Measurements from ENCODE around the gene GREM2.

GREM2 gene

GRCh38 chr1:240515505-240515904 lies 96.5 kb downstream of the GREM2 start:
- no peaks in the 10 kb centered on the region for H3K4me1 ChIP-seq (ENCODE audit: control insufficient read depth in 1 of 2, insufficient read depth in 2 of 2, low read length in 2 of 2)

GRCh38 chr1:240511789-240512188 lies 100.2 kb downstream of the GREM2 start:
- no peaks in the 10 kb centered on the region for H3K4me1 ChIP-seq (ENCODE audit: control insufficient read depth in 1 of 2, insufficient read depth in 2 of 2, low read length in 2 of 2)
- H3K9me3 ChIP-seq (ENCODE audit: control insufficient read depth in 1 of 2, low read length in 2 of 2), result no peaks in the 10 kb centered on the region
- no peak overlapping the region for H3K27ac ChIP-seq (ENCODE audit: low read length)
- no peak overlapping the region for H3K4me3 ChIP-seq (ENCODE audit: low read depth in 1 of 2, low read length in 2 of 2)
- H3K27me3 ChIP-seq (ENCODE audit: low read depth, low read length), result no peaks in the 10 kb centered on the region
- H3K36me3 ChIP-seq (ENCODE audit: control insufficient read depth in 1 of 2, insufficient read depth in 2 of 2, low read length in 2 of 2), result no peaks in the 10 kb centered on the region

More at GRCh38 chr1:240515505-240515904, 96.5 kb downstream of the GREM2 start:
- no peaks in the 10 kb centered on the region for H3K9me3 ChIP-seq (ENCODE audit: control insufficient read depth in 1 of 2, low read length in 2 of 2)
- H3K4me3 ChIP-seq (ENCODE audit: low read depth in 1 of 2, low read length in 2 of 2), result no peak overlapping the region
- H3K27me3 ChIP-seq (ENCODE audit: low read depth, low read length), result no peaks in the 10 kb centered on the region
- H3K27ac ChIP-seq (ENCODE audit: low read length), result no peak overlapping the region
- no peaks in the 10 kb centered on the region for H3K36me3 ChIP-seq (ENCODE audit: control insufficient read depth in 1 of 2, insufficient read depth in 2 of 2, low read length in 2 of 2)

- Histone ChIP-seq H3K27ac (ENCODE audit: low read length) (no peak overlapping the region), H3K4me1 (ENCODE audit: control insufficient read depth in 1 of 2, insufficient read depth in 2 of 2, low read length in 2 of 2) (no peaks in the 10 kb centered on the region), H3K27me3 (ENCODE audit: low read depth, low read length) (no peaks in the 10 kb centered on the region), H3K36me3 (ENCODE audit: control insufficient read depth in 1 of 2, insufficient read depth in 2 of 2, low read length in 2 of 2) (no peaks in the 10 kb centered on the region), H3K9me3 (ENCODE audit: control insufficient read depth in 1 of 2, low read length in 2 of 2) (no peaks in the 10 kb centered on the region), H3K4me3 (ENCODE audit: low read depth in 1 of 2, low read length in 2 of 2) (no peak overlapping the region)
These were observed 103.0 kb downstream of the GREM2 start for GRCh38 chr1:240508950-240509349.

- Histone ChIP-seq H3K27ac (ENCODE audit: low read length) (no peak overlapping the region), H3K9me3 (ENCODE audit: control insufficient read depth in 1 of 2, low read length in 2 of 2) (no peaks in the 10 kb centered on the region)
These were observed 103.8 kb downstream of the GREM2 start for GRCh38 chr1:240508201-240508600.

GRCh38 chr1:240506176-240506575 lies 105.8 kb downstream of the GREM2 start:
- Histone ChIP-seq H3K9me3 (ENCODE audit: control insufficient read depth in 1 of 2, low read length in 2 of 2) (no peaks in the 10 kb centered on the region), H3K4me1 (ENCODE audit: control insufficient read depth in 1 of 2, insufficient read depth in 2 of 2, low read length in 2 of 2) (no peaks in the 10 kb centered on the region), H3K36me3 (ENCODE audit: control insufficient read depth in 1 of 2, insufficient read depth in 2 of 2, low read length in 2 of 2) (no peaks in the 10 kb centered on the region), H3K27me3 (ENCODE audit: low read depth, low read length) (no peaks in the 10 kb centered on the region), H3K27ac (ENCODE audit: low read length) (no peak overlapping the region), H3K4me3 (ENCODE audit: low read depth in 1 of 2, low read length in 2 of 2) (no peak overlapping the region)

More at GRCh38 chr1:240508201-240508600, 103.8 kb downstream of the GREM2 start:
- Histone ChIP-seq H3K27me3 (ENCODE audit: low read depth, low read length) (no peaks in the 10 kb centered on the region), H3K4me1 (ENCODE audit: control insufficient read depth in 1 of 2, insufficient read depth in 2 of 2, low read length in 2 of 2) (no peaks in the 10 kb centered on the region), H3K36me3 (ENCODE audit: control insufficient read depth in 1 of 2, insufficient read depth in 2 of 2, low read length in 2 of 2) (no peaks in the 10 kb centered on the region), H3K4me3 (ENCODE audit: low read depth in 1 of 2, low read length in 2 of 2) (no peak overlapping the region)

- no peaks in the 10 kb centered on the region for H3K9me3 ChIP-seq (ENCODE audit: control insufficient read depth in 1 of 2, low read length in 2 of 2)
- no peaks in the 10 kb centered on the region for H3K4me1 ChIP-seq (ENCODE audit: control insufficient read depth in 1 of 2, insufficient read depth in 2 of 2, low read length in 2 of 2)
- no peak overlapping the region for H3K27ac ChIP-seq (ENCODE audit: low read length)
- H3K36me3 ChIP-seq (ENCODE audit: control insufficient read depth in 1 of 2, insufficient read depth in 2 of 2, low read length in 2 of 2), result no peaks in the 10 kb centered on the region
- H3K27me3 ChIP-seq (ENCODE audit: low read depth, low read length), result no peaks in the 10 kb centered on the region
- no peak overlapping the region for H3K4me3 ChIP-seq (ENCODE audit: low read depth in 1 of 2, low read length in 2 of 2)
These were observed 108.4 kb downstream of the GREM2 start for GRCh38 chr1:240503558-240503957.

- H3K27me3 ChIP-seq (ENCODE audit: low read depth, low read length), result no peaks in the 10 kb centered on the region
- no peaks in the 10 kb centered on the region for H3K9me3 ChIP-seq (ENCODE audit: control insufficient read depth in 1 of 2, low read length in 2 of 2)
- H3K4me1 ChIP-seq (ENCODE audit: control insufficient read depth in 1 of 2, insufficient read depth in 2 of 2, low read length in 2 of 2), result no peaks in the 10 kb centered on the region
- no peak overlapping the region for H3K4me3 ChIP-seq (ENCODE audit: low read depth in 1 of 2, low read length in 2 of 2)
- no peak overlapping the region for H3K27ac ChIP-seq (ENCODE audit: low read length)
- H3K36me3 ChIP-seq (ENCODE audit: control insufficient read depth in 1 of 2, insufficient read depth in 2 of 2, low read length in 2 of 2), result no peaks in the 10 kb centered on the region
These were observed 108.9 kb downstream of the GREM2 start for GRCh38 chr1:240503036-240503435.

- Histone ChIP-seq H3K4me1 (ENCODE audit: control insufficient read depth in 1 of 2, insufficient read depth in 2 of 2, low read length in 2 of 2) (no peaks in the 10 kb centered on the region), H3K27ac (ENCODE audit: low read length) (no peak overlapping the region), H3K36me3 (ENCODE audit: control insufficient read depth in 1 of 2, insufficient read depth in 2 of 2, low read length in 2 of 2) (no peaks in the 10 kb centered on the region), H3K9me3 (ENCODE audit: control insufficient read depth in 1 of 2, low read length in 2 of 2) (no peaks in the 10 kb centered on the region), H3K27me3 (ENCODE audit: low read depth, low read length) (no peaks in the 10 kb centered on the region), H3K4me3 (ENCODE audit: low read depth in 1 of 2, low read length in 2 of 2) (no peak overlapping the region)
These were observed 110.8 kb downstream of the GREM2 start for GRCh38 chr1:240501115-240501514.

GRCh38 chr1:240500647-240501046 lies 111.3 kb downstream of the GREM2 start:
- H3K27me3 ChIP-seq (ENCODE audit: low read depth, low read length), result no peaks in the 10 kb centered on the region
- H3K9me3 ChIP-seq (ENCODE audit: control insufficient read depth in 1 of 2, low read length in 2 of 2), result no peaks in the 10 kb centered on the region
- H3K4me3 ChIP-seq (ENCODE audit: low read depth in 1 of 2, low read length in 2 of 2), result no peak overlapping the region
- no peaks in the 10 kb centered on the region for H3K36me3 ChIP-seq (ENCODE audit: control insufficient read depth in 1 of 2, insufficient read depth in 2 of 2, low read length in 2 of 2)
- no peaks in the 10 kb centered on the region for H3K4me1 ChIP-seq (ENCODE audit: control insufficient read depth in 1 of 2, insufficient read depth in 2 of 2, low read length in 2 of 2)
- H3K27ac ChIP-seq (ENCODE audit: low read length), result no peak overlapping the region

GRCh38 chr1:240499012-240499411 lies 112.9 kb downstream of the GREM2 start:
- H3K9me3 ChIP-seq (ENCODE audit: control insufficient read depth in 1 of 2, low read length in 2 of 2), result no peaks in the 10 kb centered on the region
- no peak overlapping the region for H3K4me3 ChIP-seq (ENCODE audit: low read depth in 1 of 2, low read length in 2 of 2)

GRCh38 chr1:240498335-240498734 lies 113.6 kb downstream of the GREM2 start:
- no peaks in the 10 kb centered on the region for H3K27me3 ChIP-seq (ENCODE audit: low read depth, low read length)
- no peaks in the 10 kb centered on the region for H3K9me3 ChIP-seq (ENCODE audit: control insufficient read depth in 1 of 2, low read length in 2 of 2)
- H3K27ac ChIP-seq (ENCODE audit: low read length), result no peak overlapping the region
- H3K4me3 ChIP-seq (ENCODE audit: low read depth in 1 of 2, low read length in 2 of 2), result no peak overlapping the region
- H3K4me1 ChIP-seq (ENCODE audit: control insufficient read depth in 1 of 2, insufficient read depth in 2 of 2, low read length in 2 of 2), result no peaks in the 10 kb centered on the region
- no peaks in the 10 kb centered on the region for H3K36me3 ChIP-seq (ENCODE audit: control insufficient read depth in 1 of 2, insufficient read depth in 2 of 2, low read length in 2 of 2)

More at GRCh38 chr1:240499012-240499411, 112.9 kb downstream of the GREM2 start:
- H3K36me3 ChIP-seq (ENCODE audit: control insufficient read depth in 1 of 2, insufficient read depth in 2 of 2, low read length in 2 of 2), result no peaks in the 10 kb centered on the region
- no peaks in the 10 kb centered on the region for H3K27me3 ChIP-seq (ENCODE audit: low read depth, low read length)
- H3K4me1 ChIP-seq (ENCODE audit: control insufficient read depth in 1 of 2, insufficient read depth in 2 of 2, low read length in 2 of 2), result no peaks in the 10 kb centered on the region
- no peak overlapping the region for H3K27ac ChIP-seq (ENCODE audit: low read length)

- no peaks in the 10 kb centered on the region for H3K4me1 ChIP-seq (ENCODE audit: control insufficient read depth in 1 of 2, insufficient read depth in 2 of 2, low read length in 2 of 2)
- no peak overlapping the region for H3K4me3 ChIP-seq (ENCODE audit: low read depth in 1 of 2, low read length in 2 of 2)
- H3K27me3 ChIP-seq (ENCODE audit: low read depth, low read length), result no peaks in the 10 kb centered on the region
- H3K36me3 ChIP-seq (ENCODE audit: control insufficient read depth in 1 of 2, insufficient read depth in 2 of 2, low read length in 2 of 2), result no peaks in the 10 kb centered on the region
- no peak overlapping the region for H3K27ac ChIP-seq (ENCODE audit: low read length)
- H3K9me3 ChIP-seq (ENCODE audit: control insufficient read depth in 1 of 2, low read length in 2 of 2), result no peaks in the 10 kb centered on the region
These were observed 114.0 kb downstream of the GREM2 start for GRCh38 chr1:240497908-240498307.
